ENCODE measurements around the gene ITIH2. TPM values are rescaled to one million over a fixed set of nuclear protein-coding genes. Genes with fewer than 3 reads are reported as not detected.
"Not testable (repeated sequence)": the region's sequence is repeated elsewhere in the genome, so short reads cannot be mapped to it uniquely, and the experiment has no call there.

Gene ITIH2, protein sequence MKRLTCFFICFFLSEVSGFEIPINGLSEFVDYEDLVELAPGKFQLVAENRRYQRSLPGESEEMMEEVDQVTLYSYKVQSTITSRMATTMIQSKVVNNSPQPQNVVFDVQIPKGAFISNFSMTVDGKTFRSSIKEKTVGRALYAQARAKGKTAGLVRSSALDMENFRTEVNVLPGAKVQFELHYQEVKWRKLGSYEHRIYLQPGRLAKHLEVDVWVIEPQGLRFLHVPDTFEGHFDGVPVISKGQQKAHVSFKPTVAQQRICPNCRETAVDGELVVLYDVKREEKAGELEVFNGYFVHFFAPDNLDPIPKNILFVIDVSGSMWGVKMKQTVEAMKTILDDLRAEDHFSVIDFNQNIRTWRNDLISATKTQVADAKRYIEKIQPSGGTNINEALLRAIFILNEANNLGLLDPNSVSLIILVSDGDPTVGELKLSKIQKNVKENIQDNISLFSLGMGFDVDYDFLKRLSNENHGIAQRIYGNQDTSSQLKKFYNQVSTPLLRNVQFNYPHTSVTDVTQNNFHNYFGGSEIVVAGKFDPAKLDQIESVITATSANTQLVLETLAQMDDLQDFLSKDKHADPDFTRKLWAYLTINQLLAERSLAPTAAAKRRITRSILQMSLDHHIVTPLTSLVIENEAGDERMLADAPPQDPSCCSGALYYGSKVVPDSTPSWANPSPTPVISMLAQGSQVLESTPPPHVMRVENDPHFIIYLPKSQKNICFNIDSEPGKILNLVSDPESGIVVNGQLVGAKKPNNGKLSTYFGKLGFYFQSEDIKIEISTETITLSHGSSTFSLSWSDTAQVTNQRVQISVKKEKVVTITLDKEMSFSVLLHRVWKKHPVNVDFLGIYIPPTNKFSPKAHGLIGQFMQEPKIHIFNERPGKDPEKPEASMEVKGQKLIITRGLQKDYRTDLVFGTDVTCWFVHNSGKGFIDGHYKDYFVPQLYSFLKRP
- 471 TPM for total RNA-seq

DNA sequence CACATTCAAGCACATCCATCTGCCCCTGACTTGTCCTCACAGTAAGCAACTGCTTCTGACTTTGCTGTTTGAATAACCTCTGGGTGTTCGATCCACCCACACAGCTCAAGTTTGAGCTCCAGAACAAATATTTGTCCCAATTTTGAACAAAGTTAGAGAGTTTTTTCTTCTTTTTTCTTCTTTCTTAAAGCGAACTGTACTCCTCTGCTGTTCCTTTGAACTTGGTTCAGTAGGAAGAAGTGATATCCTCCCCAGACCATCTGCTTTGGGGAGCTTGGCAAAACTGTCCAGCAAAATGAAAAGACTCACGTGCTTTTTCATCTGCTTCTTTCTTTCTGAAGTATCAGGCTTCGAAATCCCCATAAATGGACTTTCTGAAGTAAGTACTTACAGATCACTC is at the start of gene ITIH2:
Gene ITIH2 (plus strand): TSS at position 177 of the 400 bp plus-strand sequence. CDS start 119 bp downstream, at position 296.
- peak; percentile 64 for ATAC-seq
- DNase-seq (ENCODE audit: low spot score) = no peak

DNA sequence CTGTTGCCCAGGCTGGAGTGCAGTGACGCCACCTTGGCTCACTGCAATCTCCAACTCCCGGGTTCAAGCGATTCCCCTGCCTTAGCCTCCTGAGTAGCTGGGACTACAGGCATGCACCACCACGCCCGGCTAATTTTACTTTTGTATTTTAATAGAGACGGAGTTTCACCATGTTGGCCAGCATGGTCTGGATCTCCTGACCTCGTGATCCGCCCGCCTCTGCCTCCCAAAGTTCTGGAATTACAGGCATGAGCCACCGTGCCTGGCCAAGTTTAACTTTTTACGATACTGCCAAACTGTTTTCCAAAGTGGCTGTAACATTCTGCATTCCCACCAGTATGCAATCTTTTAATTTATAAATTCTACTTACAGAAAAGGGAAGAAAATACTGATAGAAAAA is 46.0 kb upstream of the ITIH2 start:
- ATAC-seq; DNase-seq (ENCODE audit: low spot score): not testable (repeated sequence)

DNA sequence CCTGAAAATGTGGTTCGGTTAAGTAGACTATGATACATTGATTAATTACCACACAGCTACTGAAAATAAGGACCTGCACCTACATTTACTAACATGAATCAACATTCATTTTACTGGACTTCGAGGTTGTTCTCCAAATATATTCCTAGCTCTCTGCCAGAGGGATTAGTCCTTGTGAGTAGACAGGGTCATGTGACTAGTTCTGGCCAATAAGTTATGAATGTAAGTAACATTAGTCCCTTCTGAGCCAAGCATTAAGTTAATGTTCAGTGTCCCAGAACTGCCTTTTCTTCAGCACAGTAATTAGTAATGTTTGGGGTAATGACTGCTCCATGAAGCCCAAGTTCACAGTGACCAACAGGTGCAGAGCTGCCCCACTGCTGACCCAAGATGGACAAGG is 45.6 kb upstream of the ITIH2 start:
- DNase-seq (ENCODE audit: low spot score) (no peak), ATAC-seq (no peak)

DNA sequence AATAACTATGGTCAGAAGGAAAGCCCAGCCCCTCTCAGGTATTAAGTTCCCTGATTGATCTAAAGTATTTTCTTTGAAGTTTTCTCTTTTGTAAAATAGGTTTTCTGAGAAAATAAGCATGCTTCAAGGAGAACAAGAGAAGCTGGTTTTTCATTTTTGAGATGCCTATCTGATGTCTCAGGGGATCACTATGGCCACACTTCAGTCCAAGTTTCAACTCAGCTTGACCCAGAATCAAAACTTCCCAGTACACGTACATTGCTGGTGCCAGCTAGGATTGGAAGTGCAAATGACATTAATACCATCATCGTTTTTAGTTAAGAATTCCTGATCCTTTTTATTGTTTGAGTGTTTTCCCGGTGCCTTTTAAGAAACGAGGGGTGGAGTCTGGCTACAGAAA is 43.6 kb upstream of the ITIH2 start:
- no peak for ATAC-seq
- DNase-seq (ENCODE audit: low spot score) = no peak

DNA sequence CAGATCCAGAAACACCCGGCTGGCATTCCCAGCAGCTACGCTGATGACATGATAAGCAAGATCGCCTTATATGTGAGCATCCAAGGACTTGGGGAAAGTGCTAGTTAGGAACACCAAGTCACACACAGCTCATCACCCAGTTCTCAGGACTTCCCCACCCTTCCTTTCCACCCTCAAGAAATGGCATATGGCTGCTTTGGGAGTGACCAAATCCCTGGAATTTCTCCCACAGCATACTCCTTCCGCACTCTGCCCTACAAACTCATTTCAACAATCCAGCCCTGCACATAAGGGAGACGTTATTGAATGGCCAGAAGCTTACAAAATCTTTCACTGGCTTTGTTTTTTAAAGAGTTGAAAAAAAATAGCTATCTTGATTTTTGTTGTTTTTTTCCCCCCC is 40.6 kb upstream of the ITIH2 start:
- no peak for ATAC-seq
- DNase-seq (ENCODE audit: low spot score) = no peak

DNA sequence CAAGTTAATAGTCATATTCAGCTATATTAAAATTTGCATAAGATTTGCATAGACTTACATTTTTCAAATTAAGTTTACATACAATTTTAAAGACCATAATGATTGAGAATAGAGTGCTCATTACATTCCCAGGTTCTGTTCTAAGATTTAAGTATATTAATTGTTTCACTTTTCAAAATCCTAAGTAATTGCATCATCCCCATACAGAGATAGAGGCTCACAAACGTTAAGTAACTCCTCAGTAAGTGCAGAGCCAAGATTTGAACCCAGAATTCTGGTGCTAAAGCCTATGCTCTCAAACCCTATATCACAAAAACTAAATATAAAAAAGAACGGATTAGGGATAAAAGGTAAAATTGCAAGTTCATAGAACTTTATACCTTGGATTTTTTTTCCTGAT is 38.4 kb upstream of the ITIH2 start:
- ATAC-seq = no peak
- no peak for DNase-seq (ENCODE audit: low spot score)

DNA sequence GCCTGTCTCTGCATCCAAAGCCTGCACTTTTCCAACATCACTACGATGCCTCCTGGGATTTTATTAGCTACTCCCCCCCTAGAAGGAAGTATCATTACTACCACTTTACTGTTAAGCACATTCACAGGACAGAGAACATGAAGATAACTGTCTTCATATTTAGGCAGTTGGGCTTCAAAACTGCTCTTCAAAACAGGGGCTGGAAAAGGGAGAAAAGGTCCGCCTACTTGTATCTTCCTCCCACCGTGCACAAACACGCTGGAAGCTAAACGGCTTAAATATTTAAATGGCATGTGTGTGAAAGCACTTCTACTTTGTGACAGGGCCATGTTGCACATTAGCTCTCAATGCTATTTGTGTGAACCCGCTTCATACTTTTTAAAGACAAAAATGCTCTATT is 37.3 kb upstream of the ITIH2 start:
- ATAC-seq (no peak), DNase-seq (ENCODE audit: low spot score) (no peak)

DNA sequence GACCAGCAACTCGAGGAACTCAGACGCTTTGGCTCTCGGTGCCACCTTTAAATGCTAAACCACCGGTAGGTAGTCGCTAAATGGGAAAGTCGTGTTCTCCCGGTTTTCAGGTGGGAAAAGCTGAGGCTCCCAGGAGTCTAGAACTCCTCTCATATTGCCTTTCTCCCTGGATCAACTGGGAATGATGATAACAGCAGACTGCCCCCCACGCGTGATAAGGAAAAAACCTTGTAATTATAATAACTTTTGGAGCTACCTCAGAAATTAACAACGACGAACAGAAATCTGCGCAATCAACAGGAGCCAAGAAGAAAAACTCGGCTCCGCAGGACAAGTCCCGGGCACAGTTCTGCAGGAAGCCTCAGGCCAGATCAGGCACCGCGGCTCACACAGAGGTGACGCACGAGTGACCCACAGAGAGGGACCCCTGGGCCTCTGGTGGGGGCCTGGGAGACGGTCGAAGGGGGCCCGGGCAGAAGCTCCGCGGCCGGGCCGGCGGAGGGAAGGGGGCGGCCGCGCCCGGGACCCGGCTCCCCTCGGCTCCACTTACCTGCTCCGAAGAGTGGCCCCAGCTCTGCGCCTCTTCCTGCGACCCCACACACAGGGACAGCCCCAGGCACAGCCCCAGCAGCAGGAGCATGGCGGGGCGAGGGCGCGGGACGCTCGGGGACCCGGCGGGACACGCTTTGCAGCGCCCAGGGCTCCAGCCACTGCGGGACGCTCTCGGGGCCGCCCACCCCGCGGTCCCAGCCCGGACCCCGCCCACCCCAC is 36.7 kb upstream of the ITIH2 start, which contains the start of gene ITIH5:
Gene ITIH5 (minus strand): TSS at position 714 of the 771 bp plus-strand sequence. CDS start 74 bp downstream, at position 640.
- DNase-seq (ENCODE audit: low spot score) = no peak
- ATAC-seq = peak; percentile 53

DNA sequence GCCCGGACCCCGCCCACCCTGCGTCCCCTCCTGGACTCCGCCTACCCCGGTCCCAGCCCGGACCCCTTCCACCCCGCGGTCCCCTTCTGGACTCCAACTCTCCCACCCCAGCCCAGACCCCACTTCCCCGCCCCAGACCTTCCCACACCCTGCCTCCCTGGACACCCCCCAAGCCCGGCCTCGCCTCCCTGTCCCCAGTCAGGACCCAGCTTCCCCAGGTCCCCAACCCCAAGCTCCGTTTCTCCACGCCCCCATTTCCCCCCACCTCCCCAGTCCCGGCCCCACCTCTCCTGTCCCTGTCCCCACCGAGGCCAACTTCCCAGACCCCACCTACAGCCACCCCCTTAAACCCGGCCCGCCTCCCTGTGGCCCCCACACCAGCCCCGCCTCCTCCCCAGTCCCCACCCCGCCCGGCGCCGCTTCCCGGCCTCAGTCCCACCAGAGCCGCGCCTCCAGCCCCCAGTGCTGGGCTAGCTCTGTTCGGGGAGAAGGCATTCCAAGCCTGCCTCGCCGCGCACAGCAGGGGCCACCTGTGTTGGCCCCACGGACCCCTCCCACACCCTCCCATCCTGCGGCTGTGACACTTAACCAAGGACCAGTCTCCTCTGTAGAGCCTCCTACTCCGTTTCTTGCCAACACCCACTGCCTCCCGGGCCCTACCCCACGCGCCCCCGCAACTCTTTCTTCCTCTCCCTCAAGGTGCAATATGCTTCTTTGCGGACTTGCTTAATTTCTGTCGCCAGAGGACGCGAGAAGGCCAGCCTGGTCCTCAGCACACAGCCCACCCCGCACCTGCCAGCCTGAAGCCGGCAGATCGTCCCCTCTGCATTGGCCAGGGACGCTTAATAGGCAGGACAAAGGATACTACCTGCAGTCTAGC is 35.6 kb upstream of the ITIH2 start:
- DNase-seq (ENCODE audit: low spot score) (no peak), ATAC-seq (peak; percentile 26)

DNA sequence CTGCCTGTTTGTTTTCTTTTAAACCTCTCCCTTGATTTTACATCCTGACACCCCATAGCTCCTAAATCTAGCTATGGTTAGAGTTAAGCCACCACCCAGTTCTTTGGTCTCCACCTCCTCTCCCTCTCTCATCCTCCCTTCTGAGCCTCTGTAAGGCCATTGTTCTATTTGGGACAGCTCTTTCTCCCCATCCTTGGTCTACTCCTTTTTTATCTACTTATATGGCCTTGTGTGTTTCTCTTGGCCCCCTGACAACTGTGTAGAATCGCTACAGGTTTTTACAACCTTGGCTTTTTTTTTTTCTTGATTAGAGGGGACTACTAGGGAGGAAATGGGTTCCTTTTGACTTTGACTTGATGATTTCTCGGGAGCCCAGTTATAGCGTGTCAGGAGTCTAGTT is 33.0 kb upstream of the ITIH2 start:
- ATAC-seq = no peak
- DNase-seq (ENCODE audit: low spot score) = no peak

DNA sequence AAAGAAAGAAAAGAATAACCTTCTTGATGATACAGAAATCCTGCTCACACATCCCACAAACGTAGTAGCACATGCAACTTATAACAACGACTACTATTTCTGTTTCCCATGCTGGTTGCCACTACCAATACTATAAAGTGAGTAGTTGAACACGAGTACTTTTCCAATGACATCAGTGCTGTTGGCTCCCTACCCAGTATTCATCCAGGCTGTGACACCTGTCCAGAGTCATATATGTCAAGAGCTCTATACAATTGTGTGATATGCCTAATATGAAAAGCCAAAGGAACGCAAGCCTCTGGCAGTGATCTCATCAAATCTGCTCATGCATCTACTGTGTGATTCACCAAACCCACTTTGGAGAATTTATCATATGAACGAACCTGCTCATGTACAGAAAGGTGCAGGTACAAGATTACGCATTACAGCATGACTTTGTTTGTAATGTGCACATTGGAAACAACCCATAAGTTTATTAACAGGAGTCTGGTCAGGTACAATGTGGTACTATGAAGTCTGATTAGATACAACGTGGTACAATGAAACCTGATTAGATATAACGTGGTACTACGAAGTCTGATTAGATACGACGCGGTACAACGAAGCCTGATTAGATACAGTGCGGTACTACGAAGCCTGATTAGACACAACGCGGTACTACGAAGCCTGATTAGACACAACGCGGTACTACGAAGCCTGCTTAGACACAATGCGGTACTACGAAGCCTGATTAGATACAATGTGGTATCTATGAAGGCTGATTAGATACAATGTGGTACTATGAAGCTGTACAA is 30.6 kb upstream of the ITIH2 start:
- no peak for DNase-seq (ENCODE audit: low spot score)
- no peak for ATAC-seq

DNA sequence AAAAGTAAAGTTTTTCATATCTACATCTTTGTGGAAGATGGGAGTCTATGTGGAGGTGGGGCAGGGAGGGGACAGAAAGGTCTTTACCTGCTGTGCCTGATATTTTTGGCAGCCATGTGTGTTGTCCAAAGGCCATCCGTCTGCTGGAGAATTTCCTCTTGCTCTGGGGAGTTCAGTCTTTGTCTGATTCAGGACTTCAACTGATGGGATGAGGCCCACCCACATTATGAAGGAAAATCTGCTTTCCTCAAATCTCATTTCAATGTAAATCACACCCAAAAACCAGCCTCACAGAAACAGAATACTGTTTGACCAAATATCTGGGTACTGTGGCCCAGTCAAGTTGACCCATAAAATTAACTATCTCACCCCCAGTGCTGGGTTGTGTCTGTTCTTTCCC is 23.9 kb upstream of the ITIH2 start:
- no peak for ATAC-seq
- DNase-seq (ENCODE audit: low spot score) = no peak

DNA sequence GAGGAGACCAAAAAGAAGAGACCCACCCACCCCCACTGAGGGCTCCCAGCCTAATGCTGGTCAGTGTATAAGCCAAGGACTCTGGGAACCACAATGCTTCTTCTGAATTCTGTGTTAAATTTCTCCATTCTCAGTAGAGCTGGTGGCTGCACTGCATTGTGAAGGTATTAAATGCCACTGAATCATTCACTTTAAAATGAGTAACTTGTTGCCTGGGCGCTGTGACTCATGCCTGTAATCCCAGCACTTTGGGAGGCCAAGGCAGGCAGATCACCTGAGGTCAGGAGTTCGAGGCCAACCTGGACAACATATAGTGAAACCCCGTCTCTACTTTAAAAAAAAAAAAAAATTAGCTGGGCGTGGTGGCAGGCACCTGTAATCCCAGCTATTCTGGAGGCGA is 23.0 kb upstream of the ITIH2 start:
- not testable (repeated sequence) for DNase-seq (ENCODE audit: low spot score); ATAC-seq

DNA sequence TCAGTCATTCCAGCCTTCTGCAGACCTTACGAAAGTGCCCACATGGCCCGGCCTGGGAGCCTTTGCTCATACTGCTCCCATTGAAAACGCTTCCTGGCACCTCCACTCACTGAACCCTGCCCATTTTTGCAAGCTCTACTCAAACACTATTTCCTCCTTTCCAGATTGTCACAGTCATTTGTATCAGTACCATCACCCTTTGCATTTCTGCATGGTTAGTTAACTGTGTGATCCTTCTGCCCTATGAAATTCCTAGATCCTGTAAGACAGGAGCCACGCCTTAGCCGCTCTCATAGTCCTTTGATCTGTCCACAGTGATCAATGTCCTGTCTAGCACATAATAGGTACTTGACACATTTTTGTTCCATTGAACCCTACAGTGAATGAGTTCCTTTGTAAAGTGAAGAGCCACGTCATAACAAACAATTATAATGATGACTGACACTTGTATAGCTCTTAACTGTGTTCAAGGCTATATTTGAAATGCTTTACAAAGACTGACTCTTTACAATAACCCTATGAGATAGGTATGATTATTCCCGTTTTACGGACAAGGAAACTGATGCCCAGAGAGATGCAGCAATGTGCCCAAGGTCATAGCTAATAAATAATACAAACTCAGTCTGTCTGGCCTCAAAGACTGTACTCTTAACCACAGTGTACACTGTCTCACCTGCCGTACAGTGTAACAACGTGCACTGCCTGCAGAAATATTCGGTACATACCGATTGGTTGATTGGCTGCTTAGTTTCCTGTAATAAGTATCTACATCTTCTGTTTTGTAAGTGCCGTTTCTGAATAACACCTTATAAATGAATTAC is 16.6 kb upstream of the ITIH2 start:
- ATAC-seq (peak; percentile 83), DNase-seq (ENCODE audit: low spot score) (peak; percentile 55)

DNA sequence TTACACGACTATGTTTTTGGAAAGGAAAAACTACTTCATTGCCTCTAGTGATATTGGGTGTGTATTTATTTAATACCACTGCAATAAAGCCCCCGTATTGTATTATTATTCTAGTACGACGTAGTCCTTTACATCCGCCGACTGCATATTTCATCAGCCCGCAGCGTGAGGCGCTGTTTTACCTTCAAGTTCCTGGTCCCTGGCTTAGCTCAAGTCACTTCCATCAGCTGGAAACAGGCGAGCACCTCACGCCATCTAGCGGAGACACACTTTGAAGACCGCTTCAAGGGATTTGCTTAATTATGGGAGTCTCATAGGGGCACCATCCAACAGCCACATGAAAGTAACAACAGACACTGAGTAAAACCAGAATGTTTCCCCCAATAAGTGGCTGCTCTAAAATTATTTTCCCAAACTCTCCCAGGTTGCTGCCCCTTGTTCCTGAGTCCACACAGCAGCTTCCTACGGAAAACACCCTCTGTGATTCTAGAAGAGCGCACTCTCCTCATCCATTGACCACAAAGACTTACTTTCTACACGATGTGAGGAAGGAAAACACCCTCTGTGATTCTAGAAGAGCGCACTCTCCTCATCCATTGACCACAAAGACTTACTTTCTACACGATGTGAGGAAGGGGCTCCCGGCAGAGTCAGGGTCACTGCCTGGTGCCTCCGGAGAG is 15.7 kb upstream of the ITIH2 start:
- ATAC-seq (peak; percentile 99), DNase-seq (ENCODE audit: low spot score) (peak; percentile 82)

DNA sequence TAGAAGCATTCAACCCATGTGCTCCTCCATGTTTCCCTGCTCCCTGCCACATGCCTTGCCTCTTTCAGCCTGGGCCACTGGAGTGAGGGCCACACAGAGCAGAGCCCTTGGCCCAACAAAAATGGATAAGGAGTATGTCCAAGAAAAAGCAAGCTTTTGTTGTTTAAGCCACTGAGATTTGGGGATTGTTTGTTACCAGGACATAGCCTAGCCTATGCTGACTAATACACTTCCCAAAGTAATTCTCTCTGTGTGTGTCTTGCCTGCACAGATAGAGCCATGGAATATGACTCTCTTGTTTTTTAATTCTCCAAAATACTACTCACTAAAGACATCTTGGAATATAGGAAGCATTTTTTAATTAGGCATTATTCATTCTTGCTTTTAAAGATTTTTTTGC is 13.5 kb upstream of the ITIH2 start:
- ATAC-seq (no peak), DNase-seq (ENCODE audit: low spot score) (no peak)

DNA sequence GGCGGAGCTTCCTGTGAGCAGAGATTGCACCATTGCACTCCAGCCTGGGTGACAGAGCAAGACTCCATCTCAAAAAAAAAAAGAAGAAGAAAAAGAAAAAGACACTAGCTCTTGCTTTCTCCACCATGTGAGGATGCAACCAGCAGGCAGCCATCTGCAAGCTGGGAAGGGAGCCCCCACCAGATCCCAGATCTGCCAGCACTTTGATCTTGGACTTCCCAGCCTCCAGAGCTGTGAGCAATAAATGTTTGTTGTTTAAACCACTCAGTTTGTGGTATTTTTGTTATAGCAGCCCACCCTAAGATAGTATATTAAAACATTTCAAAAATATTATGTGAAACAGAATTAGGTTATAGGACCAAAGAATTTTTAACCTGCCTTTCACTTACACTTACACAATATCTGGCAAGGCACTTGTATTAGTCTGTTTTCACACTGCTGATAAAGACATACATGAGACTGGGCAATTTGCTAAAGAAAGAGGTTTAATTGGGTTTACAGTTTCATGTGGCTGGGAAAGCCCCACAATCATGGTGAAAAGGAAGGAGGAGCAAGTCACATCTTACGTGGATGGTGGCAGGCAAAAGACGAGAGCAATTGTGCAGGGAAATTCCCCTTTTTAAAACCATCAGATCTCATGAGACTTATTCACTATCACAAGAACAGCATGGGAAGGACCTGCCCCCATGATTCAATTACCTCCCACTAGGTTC is 12.1 kb upstream of the ITIH2 start:
- ATAC-seq; DNase-seq (ENCODE audit: low spot score): not testable (repeated sequence)
